ENCODE measurements around the gene KRT12. TPM values are rescaled to one million over a fixed set of nuclear protein-coding genes. Genes with fewer than 3 reads are reported as not detected.

Gene KRT12
- total and polyA plus RNA-seq, 2 experiments from 2014 or later: not detected

- peak; percentile 28 for DNase-seq (ENCODE audit: low spot score)
- Histone ChIP-seq H4K20me1 (ENCODE audit: insufficient read depth, poor library complexity, severe bottlenecking) (no peaks in the 10 kb centered on the region), H3K27me3 (no peaks in the 10 kb centered on the region), H3K9me3 (ENCODE audit: low read depth) (no peaks in the 10 kb centered on the region), H3K4me3 (peak overlapping the region; percentile 52), H3K4me2 (peak overlapping the region; percentile 81), H3K9me2 (replicated peaks; ENCODE audit: insufficient read depth) (no peaks in the 10 kb centered on the region), H3K36me3 (replicated peaks; ENCODE audit: insufficient read depth, low read depth) (peaks cover 8% of the 10 kb centered on the region), H3K27ac (peak overlapping the region; percentile 84), H2AFZ (peak overlapping the region; percentile 95), H3K79me2 (peaks cover 31% of the 10 kb centered on the region), H3K4me1 (ENCODE audit: insufficient read depth) (peaks cover 17% of the 10 kb centered on the region)
- TF ChIP-seq EZH2phosphoT487 (IDR thresholded peaks at IDR 0.05; ENCODE audit: low read depth, severe bottlenecking, unreplicated experiment) (no peak), EZH2 (IDR thresholded peaks at IDR 0.05; ENCODE audit: borderline replicate concordance) (no peak), CTCF (IDR thresholded peaks at IDR 0.05; ENCODE audit: poor library complexity) (no peak)
- WGBS (ENCODE audit: low lambda C conversion rate, missing lambda C conversion rate): 67% methylated on average over 9 of the region's 9 CpGs
Observed at GRCh38 chr17:40819528-40820125, 47.4 kb downstream of the KRT12 start.

- H3K9me3 ChIP-seq (ENCODE audit: low read depth): no peaks in the 10 kb centered on the region
Observed at GRCh38 chr17:40818733-40819527, 48.1 kb downstream of the KRT12 start.

GRCh38 chr17:40818343-40818732, 48.7 kb downstream of the KRT12 start:
- WGBS (ENCODE audit: low lambda C conversion rate, missing lambda C conversion rate): 17% methylated on average over 7 of the region's 7 CpGs
- Histone ChIP-seq H3K27me3 (no peaks in the 10 kb centered on the region), H3K9me2 (replicated peaks; ENCODE audit: insufficient read depth) (no peaks in the 10 kb centered on the region), H3K4me1 (ENCODE audit: insufficient read depth) (peaks cover 17% of the 10 kb centered on the region), H4K20me1 (ENCODE audit: insufficient read depth, poor library complexity, severe bottlenecking) (no peaks in the 10 kb centered on the region), H3K79me2 (peaks cover 31% of the 10 kb centered on the region), H2AFZ (peak overlapping the region; percentile 57), H3K4me2 (peak overlapping the region; percentile 80), H3K27ac (peak overlapping the region; percentile 94), H3K36me3 (replicated peaks; ENCODE audit: insufficient read depth, low read depth) (peaks cover 8% of the 10 kb centered on the region), H3K9me3 (ENCODE audit: low read depth) (no peaks in the 10 kb centered on the region), H3K4me3 (peak overlapping the region; percentile 71)
- DNase-seq (ENCODE audit: low spot score): no peak
- TF ChIP-seq CTCF (IDR thresholded peaks at IDR 0.05; ENCODE audit: poor library complexity): no peak
- no peak for TF ChIP-seq EZH2phosphoT487 (IDR thresholded peaks at IDR 0.05; ENCODE audit: low read depth, severe bottlenecking, unreplicated experiment)
- no peak for TF ChIP-seq EZH2 (IDR thresholded peaks at IDR 0.05; ENCODE audit: borderline replicate concordance)

More at GRCh38 chr17:40818733-40819527, 48.1 kb downstream of the KRT12 start:
- H3K4me1 ChIP-seq (ENCODE audit: insufficient read depth): peaks cover 17% of the 10 kb centered on the region
- H2AFZ ChIP-seq: peak overlapping the region; percentile 95
- H3K27ac ChIP-seq: peak overlapping the region; percentile 94
- peaks cover 8% of the 10 kb centered on the region for H3K36me3 ChIP-seq (replicated peaks; ENCODE audit: insufficient read depth, low read depth)
- peak; percentile 92 for DNase-seq (ENCODE audit: low spot score)
- H4K20me1 ChIP-seq (ENCODE audit: insufficient read depth, poor library complexity, severe bottlenecking): no peaks in the 10 kb centered on the region
- H3K4me3 ChIP-seq: peak overlapping the region; percentile 71
- WGBS (ENCODE audit: low lambda C conversion rate, missing lambda C conversion rate): 2% methylated on average over 59 of the region's 73 CpGs
- no peak for TF ChIP-seq EZH2 (IDR thresholded peaks at IDR 0.05; ENCODE audit: borderline replicate concordance)
- no peaks in the 10 kb centered on the region for H3K27me3 ChIP-seq
- H3K79me2 ChIP-seq: peaks cover 31% of the 10 kb centered on the region
- peak overlapping the region; percentile 81 for H3K4me2 ChIP-seq
- no peaks in the 10 kb centered on the region for H3K9me2 ChIP-seq (replicated peaks; ENCODE audit: insufficient read depth)

- no peak for DNase-seq (ENCODE audit: low spot score)
- Histone ChIP-seq H3K9me2 (replicated peaks; ENCODE audit: insufficient read depth) (no peaks in the 10 kb centered on the region), H2AFZ (no peak overlapping the region), H3K79me2 (peaks cover 29% of the 10 kb centered on the region), H3K4me2 (peak overlapping the region; percentile 80), H3K9me3 (ENCODE audit: low read depth) (no peaks in the 10 kb centered on the region), H3K4me1 (ENCODE audit: insufficient read depth) (peaks cover 17% of the 10 kb centered on the region), H3K27ac (no peak overlapping the region), H3K36me3 (replicated peaks; ENCODE audit: insufficient read depth, low read depth) (peaks cover 8% of the 10 kb centered on the region), H3K4me3 (no peak overlapping the region), H3K27me3 (peaks cover 7% of the 10 kb centered on the region), H4K20me1 (ENCODE audit: insufficient read depth, poor library complexity, severe bottlenecking) (no peaks in the 10 kb centered on the region)
- WGBS (ENCODE audit: low lambda C conversion rate, missing lambda C conversion rate): 97% methylated on average over 4 of the region's 4 CpGs
- TF ChIP-seq CTCF (IDR thresholded peaks at IDR 0.05; ENCODE audit: poor library complexity): no peak
- TF ChIP-seq EZH2 (IDR thresholded peaks at IDR 0.05; ENCODE audit: borderline replicate concordance): no peak
- no peak for TF ChIP-seq EZH2phosphoT487 (IDR thresholded peaks at IDR 0.05; ENCODE audit: low read depth, severe bottlenecking, unreplicated experiment)
Observed at GRCh38 chr17:40817103-40817682, 49.8 kb downstream of the KRT12 start.
